Measurements from ENCODE around the gene MFGE8.

DNA sequence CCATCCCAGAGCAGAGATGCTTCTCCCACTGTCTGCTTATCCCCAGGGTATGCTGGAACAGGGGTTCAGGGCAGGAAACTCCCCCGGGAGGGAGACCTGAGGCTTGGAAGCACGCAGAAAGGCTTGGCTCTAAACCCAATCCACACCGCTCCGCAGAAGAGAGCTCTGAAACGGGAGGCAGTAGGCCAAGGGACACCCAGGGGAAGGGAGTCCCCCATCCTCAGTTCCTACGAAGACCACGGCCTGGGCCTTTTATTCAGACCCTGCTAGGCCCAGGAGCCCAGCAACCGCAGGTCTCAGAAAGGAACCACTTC is 16.1 kb downstream of the MFGE8 start:
- TF ChIP-seq, protein P1, sequence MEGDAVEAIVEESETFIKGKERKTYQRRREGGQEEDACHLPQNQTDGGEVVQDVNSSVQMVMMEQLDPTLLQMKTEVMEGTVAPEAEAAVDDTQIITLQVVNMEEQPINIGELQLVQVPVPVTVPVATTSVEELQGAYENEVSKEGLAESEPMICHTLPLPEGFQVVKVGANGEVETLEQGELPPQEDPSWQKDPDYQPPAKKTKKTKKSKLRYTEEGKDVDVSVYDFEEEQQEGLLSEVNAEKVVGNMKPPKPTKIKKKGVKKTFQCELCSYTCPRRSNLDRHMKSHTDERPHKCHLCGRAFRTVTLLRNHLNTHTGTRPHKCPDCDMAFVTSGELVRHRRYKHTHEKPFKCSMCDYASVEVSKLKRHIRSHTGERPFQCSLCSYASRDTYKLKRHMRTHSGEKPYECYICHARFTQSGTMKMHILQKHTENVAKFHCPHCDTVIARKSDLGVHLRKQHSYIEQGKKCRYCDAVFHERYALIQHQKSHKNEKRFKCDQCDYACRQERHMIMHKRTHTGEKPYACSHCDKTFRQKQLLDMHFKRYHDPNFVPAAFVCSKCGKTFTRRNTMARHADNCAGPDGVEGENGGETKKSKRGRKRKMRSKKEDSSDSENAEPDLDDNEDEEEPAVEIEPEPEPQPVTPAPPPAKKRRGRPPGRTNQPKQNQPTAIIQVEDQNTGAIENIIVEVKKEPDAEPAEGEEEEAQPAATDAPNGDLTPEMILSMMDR (optimal IDR thresholded peaks at IDR 0.05 in 1 of 3, IDR thresholded peaks at IDR 0.05 in 1 of 3, conservative IDR thresholded peaks at IDR 0.05 in 1 of 3; ENCODE audit: extremely low read depth in 1 of 3, insufficient read depth in 2 of 3, low read length in 3 of 3) = no peak
- no peak for TF ChIP-seq EZH2 (IDR thresholded peaks at IDR 0.05; ENCODE audit: low read length)
